ENCODE data around the gene HMCN2. TPM values are rescaled to one million over a fixed set of nuclear protein-coding genes. Genes with fewer than 3 reads are reported as not detected.

The HMCN2 gene
- total RNA-seq, 1 donor from 2014 or later: not detected

- TF ChIP-seq, protein P1, sequence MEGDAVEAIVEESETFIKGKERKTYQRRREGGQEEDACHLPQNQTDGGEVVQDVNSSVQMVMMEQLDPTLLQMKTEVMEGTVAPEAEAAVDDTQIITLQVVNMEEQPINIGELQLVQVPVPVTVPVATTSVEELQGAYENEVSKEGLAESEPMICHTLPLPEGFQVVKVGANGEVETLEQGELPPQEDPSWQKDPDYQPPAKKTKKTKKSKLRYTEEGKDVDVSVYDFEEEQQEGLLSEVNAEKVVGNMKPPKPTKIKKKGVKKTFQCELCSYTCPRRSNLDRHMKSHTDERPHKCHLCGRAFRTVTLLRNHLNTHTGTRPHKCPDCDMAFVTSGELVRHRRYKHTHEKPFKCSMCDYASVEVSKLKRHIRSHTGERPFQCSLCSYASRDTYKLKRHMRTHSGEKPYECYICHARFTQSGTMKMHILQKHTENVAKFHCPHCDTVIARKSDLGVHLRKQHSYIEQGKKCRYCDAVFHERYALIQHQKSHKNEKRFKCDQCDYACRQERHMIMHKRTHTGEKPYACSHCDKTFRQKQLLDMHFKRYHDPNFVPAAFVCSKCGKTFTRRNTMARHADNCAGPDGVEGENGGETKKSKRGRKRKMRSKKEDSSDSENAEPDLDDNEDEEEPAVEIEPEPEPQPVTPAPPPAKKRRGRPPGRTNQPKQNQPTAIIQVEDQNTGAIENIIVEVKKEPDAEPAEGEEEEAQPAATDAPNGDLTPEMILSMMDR (IDR thresholded peaks at IDR 0.05; ENCODE audit: insufficient read depth, low read length, poor library complexity, severe bottlenecking): no peak
- Histone ChIP-seq H3K27me3 (ENCODE audit: control insufficient read depth, insufficient read depth, low read length) (peaks cover 33% of the 10 kb centered on the region), H3K4me3 (ENCODE audit: low read depth, low read length) (no peak overlapping the region), H3K36me3 (ENCODE audit: control insufficient read depth, insufficient read depth, low read length) (no peaks in the 10 kb centered on the region)
- no peak for DNase-seq (ENCODE audit: low read depth)
Measured at GRCh38 chr9:130483371-130483971, 217.9 kb downstream of the HMCN2 start.

Other genes starting within 250 kb of the HMCN2 start
- 12.1 and 18.5 TPM in 2 replicates for gene FNBP1, start 222.6 kb upstream of the HMCN2 start, total RNA-seq
- 29.4 and 33.5 TPM in 2 replicates for gene GPR107, start 211.9 kb upstream of the HMCN2 start, total RNA-seq
- gene NCS1, start 93.4 kb upstream of the HMCN2 start, total RNA-seq: 69.2 and 72.8 TPM in 2 replicates
- gene ASS1, start 179.2 kb downstream of the HMCN2 start, total RNA-seq: 45.6 and 50.8 TPM in 2 replicates

All from kidney epithelial cell (primary cell).